ENCODE data around the gene HGF.

DNA sequence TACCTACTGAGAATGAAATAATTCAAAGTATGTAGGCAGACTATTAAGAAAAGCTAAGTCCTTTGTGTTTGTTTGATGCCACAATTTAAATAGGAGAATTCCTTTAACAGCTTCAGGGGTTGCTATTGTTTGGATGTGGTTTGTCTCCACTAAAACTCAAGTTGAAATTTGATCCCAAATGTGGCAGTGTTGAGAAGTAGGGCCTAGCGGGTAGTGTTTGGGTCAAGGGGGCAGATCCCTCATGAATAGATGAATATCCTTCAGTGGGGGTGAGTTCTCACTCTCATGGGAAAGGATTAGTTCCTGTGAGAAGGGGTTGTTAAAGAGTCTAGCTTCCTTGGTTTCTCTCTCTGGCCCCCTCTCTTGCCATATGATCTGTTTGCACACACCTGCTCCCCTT lies 97.0 kb downstream of the HGF start:
- TF ChIP-seq CTCF (conservative IDR thresholded peaks at IDR 0.05 in 1 of 2, IDR thresholded peaks at IDR 0.05 in 1 of 2; ENCODE audit: extremely low read depth in 1 of 2, insufficient read depth in 1 of 2, low read depth in 1 of 2, low read length in 2 of 2) (no peak), EZH2 (IDR thresholded peaks at IDR 0.05; ENCODE audit: borderline replicate concordance, low read length) (no peak)
